PC-3 (cell line): ENCODE results near the gene EDIL3. TPM values are rescaled to one million over a fixed set of nuclear protein-coding genes. Genes with fewer than 3 reads are reported as not detected.

Source experiments
- ATAC-seq: fragments of 200-7000 bp; cut with Tn5 transposase; 2 replicates; pipeline ENCODE4 v1.9.1; 2020; ENCODE audit warnings: mild to moderate bottlenecking, moderate library complexity
- BruUV-seq: library from RNA; stranded (reverse); fragments of 400-500 nt; replicated peaks from 2 replicates; lab custom pipeline; 2021; lab: Mats Ljungman, UMichigan
- CTCF ChIA-PET: fragments of 300-600 bp; sonication (Branson Sonifier 250); formaldehyde crosslinking; loops from one replicate; lab custom pipeline; 2022; ENCODE audit warnings: antibody characterized with exemption; lab: Charles Lee
- POLR2A ChIA-PET: fragments of 300-600 bp; sonication (Branson Sonifier 250); formaldehyde crosslinking; loops from one replicate; lab custom pipeline; 2022; ENCODE audit warnings: antibody characterized with exemption; ENCODE audit not compliant: unreplicated experiment; lab: Charles Lee
- DNase-seq: peaks from one replicate; pipeline ENCODE4 v3.0.0-alpha.2; 2015
- H2AFZ ChIP-seq: fragments of 300-600 bp; sonication (generic); 2 replicates; pipeline ENCODE4 v1.6.0; 2016; ENCODE audit warnings: antibody characterized with exemption, low read length
- H3F3A ChIP-seq: fragments of 300-600 bp; sonication (generic); one replicate; pipeline ENCODE4 v1.6.0; 2017; ENCODE audit warnings: antibody characterized with exemption, low read length, control low read depth, mild to moderate bottlenecking; ENCODE audit not compliant: unreplicated experiment
- H3K27ac ChIP-seq: fragments of 300-600 bp; sonication (generic); 2 replicates; pipeline ENCODE4 v1.5.1; 2016; ENCODE audit warnings: mild to moderate bottlenecking, low read length
- H3K27me3 ChIP-seq: fragments of 300-600 bp; sonication (generic); 2 replicates; pipeline ENCODE4 v1.6.1; 2016; ENCODE audit warnings: low read length, mixed read lengths
- H3K36me3 ChIP-seq: fragments of 300-600 bp; sonication (generic); 2 replicates; pipeline ENCODE4 v1.6.1; 2016; ENCODE audit warnings: low read depth, mixed run types, low read length, mixed read lengths
- H3K4me1 ChIP-seq: fragments of 300-600 bp; sonication (generic); 2 replicates; pipeline ENCODE4 v1.5.1; 2016; ENCODE audit warnings: low read length; ENCODE audit not compliant: insufficient read depth
- H3K4me2 ChIP-seq: fragments of 300-600 bp; sonication (generic); 2 replicates; pipeline ENCODE4 v1.6.0; 2016; ENCODE audit warnings: low read length
- H3K4me3 ChIP-seq: fragments of 300-600 bp; sonication (generic); 2 replicates; pipeline ENCODE4 v1.5.1; 2016; ENCODE audit warnings: mild to moderate bottlenecking, low read length, mixed read lengths
- H3K79me2 ChIP-seq: fragments of 300-600 bp; sonication (generic); 2 replicates; pipeline ENCODE4 v1.6.1; 2017; ENCODE audit warnings: low read length, mixed read lengths
- H3K9ac ChIP-seq: fragments of 300-600 bp; sonication (generic); 2 replicates; pipeline ENCODE4 v1.6.0; 2016; ENCODE audit warnings: mild to moderate bottlenecking, low read length
- H3K9me2 ChIP-seq: fragments of 300-600 bp; sonication (generic); replicated peaks from 2 replicates; pipeline ENCODE4 v1.6.1; 2016; ENCODE audit warnings: mixed run types, low read length, mixed read lengths
- H3K9me3 ChIP-seq: fragments of 300-600 bp; sonication (generic); 2 replicates; pipeline ENCODE4 v1.6.1; 2016; ENCODE audit warnings: low read length, mixed read lengths
- H4K20me1 ChIP-seq: fragments of 300-600 bp; sonication (generic); 2 replicates; pipeline ENCODE4 v1.6.1; 2016; ENCODE audit warnings: low read length, mixed read lengths
- EZH2 ChIP-seq: fragments of 300-600 bp; sonication (generic); IDR thresholded peaks from one replicate; pipeline ENCODE4 v1.6.1; 2017; ENCODE audit warnings: antibody characterized with exemption, mild to moderate bottlenecking, low read length; ENCODE audit not compliant: unreplicated experiment
- EZH2phosphoT487 ChIP-seq: fragments of 300-600 bp; sonication (generic); IDR thresholded peaks from 2 replicates; pipeline ENCODE4 v1.6.1; 2018; ENCODE audit warnings: mild to moderate bottlenecking, antibody characterized with exemption, low read length, borderline replicate concordance
- intact Hi-C: fragments of 100-400 bp; cut with micrococcal nuclease; formaldehyde crosslinking; loops from 2 replicates; pipeline ENCODE4 v1.9.0; 2023
- total RNA-seq: library from RNA; depleted of rRNA; stranded (reverse); fragments of >200 nt; gene quantifications from 2 replicates; pipeline ENCODE4 v1.2.3, GENCODE V29; 2014
- TF ChIP-seq, protein P1 (sequence below): fragments of 300-600 bp; sonication (generic); conservative IDR thresholded peaks from 2 replicates; pipeline ENCODE4 v1.5.1; 2017; ENCODE audit warnings: antibody characterized with exemption, low read depth, mild to moderate bottlenecking, low read length

EDIL3 gene
- total RNA-seq, 1 experiment from 2014 or later, result 13.8 TPM

DNA sequence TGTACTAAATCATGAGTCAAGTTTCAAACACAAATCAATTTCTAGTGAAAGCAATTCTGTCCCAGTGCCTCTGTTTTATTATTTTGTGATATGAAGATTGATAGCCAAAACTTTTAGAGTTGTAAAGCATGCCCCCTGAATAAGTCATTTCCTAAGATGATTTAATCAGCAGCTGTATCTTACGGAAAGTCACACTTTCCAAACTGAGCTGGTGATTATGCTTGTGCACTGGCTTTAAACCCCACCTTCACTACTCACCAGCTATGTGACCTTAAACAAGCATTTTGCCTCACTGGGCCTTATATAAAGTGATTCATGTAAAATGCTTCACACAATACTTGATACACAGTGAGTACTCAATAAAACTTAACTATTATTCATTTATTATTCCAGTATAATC lies 78.1 kb downstream of the EDIL3 start:
- peak; percentile 65 for ATAC-seq

DNA sequence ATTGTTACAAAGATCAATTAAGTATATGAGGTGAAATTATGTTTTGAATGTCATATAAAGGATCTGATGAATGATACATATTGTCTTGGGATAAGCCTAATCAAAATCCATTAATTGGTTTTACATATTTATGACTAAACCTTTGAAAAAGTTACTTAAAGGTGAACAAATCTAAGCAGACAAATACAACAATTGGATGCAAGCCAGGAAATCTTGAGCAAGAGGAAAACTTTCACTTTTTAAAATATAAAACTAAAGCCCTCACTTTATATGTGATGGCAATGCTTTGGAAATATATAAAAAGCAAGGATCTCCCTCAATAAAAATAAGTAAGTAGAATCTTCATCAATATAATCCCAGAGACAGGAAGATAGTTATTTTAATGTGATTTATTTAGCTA lies 80.1 kb downstream of the EDIL3 start:
- no TSS peak for BruUV-seq
- intact Hi-C loops, result loop anchor here (5.0 to 10.0 kb wide), 2 partner anchors 33 to 60 kb away; no protein-coding TSS in a partner anchor

More for the DNA sequence above, 78.1 kb downstream of the EDIL3 start:
- Histone ChIP-seq H3K9me2 (no peaks in the 10 kb centered on the region), H3K4me3 (no peak overlapping the region), H3K27me3 (no peaks in the 10 kb centered on the region), H3K4me1 (peaks cover 21% of the 10 kb centered on the region), H3K27ac (no peak overlapping the region), H2AFZ (no peak overlapping the region), H3K36me3 (no peaks in the 10 kb centered on the region), H3K9me3 (no peaks in the 10 kb centered on the region), H4K20me1 (no peaks in the 10 kb centered on the region), H3K79me2 (no peaks in the 10 kb centered on the region), H3K9ac (no peak overlapping the region), H3K4me2 (no peak overlapping the region), H3F3A (no peaks in the 10 kb centered on the region)
- ChIA-PET POLR2A (no interaction called here), CTCF (no interaction called here)
- BruUV-seq, result no TSS peak
- TF ChIP-seq EZH2 (no peak), EZH2phosphoT487 (no peak)
- TF ChIP-seq, protein P1, sequence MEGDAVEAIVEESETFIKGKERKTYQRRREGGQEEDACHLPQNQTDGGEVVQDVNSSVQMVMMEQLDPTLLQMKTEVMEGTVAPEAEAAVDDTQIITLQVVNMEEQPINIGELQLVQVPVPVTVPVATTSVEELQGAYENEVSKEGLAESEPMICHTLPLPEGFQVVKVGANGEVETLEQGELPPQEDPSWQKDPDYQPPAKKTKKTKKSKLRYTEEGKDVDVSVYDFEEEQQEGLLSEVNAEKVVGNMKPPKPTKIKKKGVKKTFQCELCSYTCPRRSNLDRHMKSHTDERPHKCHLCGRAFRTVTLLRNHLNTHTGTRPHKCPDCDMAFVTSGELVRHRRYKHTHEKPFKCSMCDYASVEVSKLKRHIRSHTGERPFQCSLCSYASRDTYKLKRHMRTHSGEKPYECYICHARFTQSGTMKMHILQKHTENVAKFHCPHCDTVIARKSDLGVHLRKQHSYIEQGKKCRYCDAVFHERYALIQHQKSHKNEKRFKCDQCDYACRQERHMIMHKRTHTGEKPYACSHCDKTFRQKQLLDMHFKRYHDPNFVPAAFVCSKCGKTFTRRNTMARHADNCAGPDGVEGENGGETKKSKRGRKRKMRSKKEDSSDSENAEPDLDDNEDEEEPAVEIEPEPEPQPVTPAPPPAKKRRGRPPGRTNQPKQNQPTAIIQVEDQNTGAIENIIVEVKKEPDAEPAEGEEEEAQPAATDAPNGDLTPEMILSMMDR, result no peak
- intact Hi-C loops, result loop anchor here (10.0 kb wide), 1 partner anchor 58 kb away; no protein-coding TSS in a partner anchor
- DNase-seq, result peak; percentile 32

DNA sequence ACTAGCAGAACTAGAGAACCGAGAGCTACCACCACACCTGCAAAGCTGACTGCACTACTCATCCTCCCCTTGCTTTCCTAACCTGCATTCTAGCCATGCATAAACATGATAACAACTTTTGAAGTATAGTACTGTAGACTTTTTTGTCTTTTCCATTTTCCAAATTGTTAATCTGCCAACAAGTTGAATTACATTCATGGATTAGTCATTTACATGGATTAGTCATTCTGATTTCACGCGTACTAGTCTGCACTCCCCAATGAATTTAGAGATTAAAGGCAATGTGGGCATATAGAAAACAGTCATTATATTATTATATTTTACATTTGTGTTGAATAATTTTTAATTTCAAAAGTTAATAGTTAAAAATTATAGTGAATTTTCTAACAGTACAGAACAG lies 81.4 kb downstream of the EDIL3 start:
- Histone ChIP-seq H3F3A (no peaks in the 10 kb centered on the region), H3K79me2 (no peaks in the 10 kb centered on the region), H4K20me1 (no peaks in the 10 kb centered on the region), H3K36me3 (no peaks in the 10 kb centered on the region), H3K27me3 (no peaks in the 10 kb centered on the region), H3K9ac (no peak overlapping the region), H3K27ac (0 out of 2 replicates have a peak overlapping the region, but pooled peaks have one; percentile 20), H3K4me3 (no peak overlapping the region), H2AFZ (no peak overlapping the region), H3K9me3 (no peaks in the 10 kb centered on the region), H3K9me2 (no peaks in the 10 kb centered on the region), H3K4me1 (peaks cover 30% of the 10 kb centered on the region), H3K4me2 (peak overlapping the region; percentile 61)
- ATAC-seq (peak; percentile 35), DNase-seq (peak; percentile 75)
- ChIA-PET POLR2A (interaction anchor here (0.6 kb wide), 1 partner anchor 968 kb away, joined by 4 read pairs; no protein-coding TSS in a partner anchor), CTCF (no interaction called here)
- no TSS peak for BruUV-seq
- intact Hi-C loops, result loop anchor here (5.0 to 10.0 kb wide), 2 partner anchors 34 to 61 kb away; no protein-coding TSS in a partner anchor
- TF ChIP-seq, protein P1, result no peak
- TF ChIP-seq EZH2 (no peak), EZH2phosphoT487 (no peak)

More for the DNA sequence above, 80.1 kb downstream of the EDIL3 start:
- no peaks in the 10 kb centered on the region for H3K9me3 ChIP-seq
- no peak overlapping the region for H3K4me3 ChIP-seq
- CTCF ChIA-PET, result no interaction called here
- TF ChIP-seq, protein P1, result no peak
- no peak for TF ChIP-seq EZH2phosphoT487
- no peak for TF ChIP-seq EZH2
- H3K4me2 ChIP-seq, result no peak overlapping the region
- H3K79me2 ChIP-seq, result no peaks in the 10 kb centered on the region
- H2AFZ ChIP-seq, result no peak overlapping the region
- H3K36me3 ChIP-seq, result no peaks in the 10 kb centered on the region
- no peaks in the 10 kb centered on the region for H3F3A ChIP-seq
- ATAC-seq, result no peak
- POLR2A ChIA-PET, result no interaction called here
- H3K9ac ChIP-seq, result no peak overlapping the region
- no peaks in the 10 kb centered on the region for H3K9me2 ChIP-seq
- H4K20me1 ChIP-seq, result no peaks in the 10 kb centered on the region
- no peak for DNase-seq
- H3K27me3 ChIP-seq, result no peaks in the 10 kb centered on the region
- no peak overlapping the region for H3K27ac ChIP-seq
- H3K4me1 ChIP-seq, result peaks cover 30% of the 10 kb centered on the region
